ENCODE results near the gene AHNAK2.
"Not testable (repeated sequence)": the region's sequence is repeated elsewhere in the genome, so short reads cannot be mapped to it uniquely, and the experiment has no call there.

The AHNAK2 gene

DNA sequence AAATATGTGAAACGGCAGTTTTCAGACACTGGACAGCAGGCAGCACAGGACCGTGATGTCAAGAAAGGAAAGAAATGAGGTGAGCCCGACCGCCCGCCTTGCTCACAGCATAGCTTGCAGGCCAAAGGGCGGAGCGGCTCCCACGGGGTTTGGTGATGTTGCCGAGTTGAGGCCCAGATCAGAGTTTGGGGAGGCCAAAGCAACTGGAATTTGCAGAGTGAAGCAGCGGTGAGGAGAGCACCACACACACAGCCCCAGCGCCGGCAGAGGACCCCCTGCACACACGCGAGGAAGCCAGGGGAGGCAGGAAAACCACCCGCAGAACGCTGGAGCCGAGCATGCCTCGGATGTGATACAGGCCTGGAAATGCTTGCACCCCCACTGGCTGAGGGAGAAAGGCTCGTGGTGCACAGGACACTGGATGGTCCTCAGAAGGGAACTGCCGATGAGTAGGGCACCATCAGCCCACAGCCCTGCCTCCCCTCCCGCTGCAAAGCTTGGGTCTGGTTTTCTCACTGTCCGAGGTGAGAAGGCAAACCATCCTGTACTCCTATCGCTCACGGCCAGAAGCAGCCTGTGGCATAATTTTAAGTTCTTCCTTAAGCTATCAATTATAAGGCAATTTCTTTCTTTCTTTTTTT lies 79.2 kb downstream of the AHNAK2 start:
- Mint-ChIP-seq H3K4me3 (no peak overlapping the region), H3K4me1 (peaks cover 0 to 7% of the 10 kb centered on the region in 2 donors), H3K27me3 (peaks cover 2 to 16% of the 10 kb centered on the region in 2 donors), H3K27ac (no peak overlapping the region), H3K36me3 (no peaks in the 10 kb centered on the region), H3K9me3 (no peaks in the 10 kb centered on the region)
- ATAC-seq (replicated peaks) (no peak), DNase-seq (no peak)

DNA sequence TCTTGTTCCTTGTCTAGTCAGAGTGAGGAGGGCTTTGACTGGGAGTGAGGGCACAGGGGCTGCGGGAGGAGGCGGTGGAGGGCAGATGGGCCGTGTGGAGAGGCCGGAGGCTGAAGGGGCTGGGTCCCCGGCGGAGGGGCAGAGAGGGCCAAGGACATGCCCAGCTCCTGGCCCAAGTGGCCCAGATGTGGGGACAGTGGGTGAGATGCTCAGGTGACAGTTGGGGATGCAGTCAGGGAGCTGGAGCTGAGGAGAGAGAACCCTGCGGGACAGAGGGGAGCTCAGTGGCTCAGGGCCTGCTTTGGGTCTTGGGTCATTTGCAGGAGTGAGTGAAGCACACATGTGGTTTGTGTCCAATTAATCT lies 80.0 kb downstream of the AHNAK2 start:
- DNase-seq (no peak), ATAC-seq (replicated peaks) (no peak)
- Mint-ChIP-seq H3K4me3 (no peak overlapping the region), H3K9me3 (no peaks in the 10 kb centered on the region), H3K27ac (no peak overlapping the region), H3K27me3 (peaks cover 0 to 7% of the 10 kb centered on the region in 2 donors), H3K4me1 (peaks cover 0 to 6% of the 10 kb centered on the region in 2 donors), H3K36me3 (no peaks in the 10 kb centered on the region)

DNA sequence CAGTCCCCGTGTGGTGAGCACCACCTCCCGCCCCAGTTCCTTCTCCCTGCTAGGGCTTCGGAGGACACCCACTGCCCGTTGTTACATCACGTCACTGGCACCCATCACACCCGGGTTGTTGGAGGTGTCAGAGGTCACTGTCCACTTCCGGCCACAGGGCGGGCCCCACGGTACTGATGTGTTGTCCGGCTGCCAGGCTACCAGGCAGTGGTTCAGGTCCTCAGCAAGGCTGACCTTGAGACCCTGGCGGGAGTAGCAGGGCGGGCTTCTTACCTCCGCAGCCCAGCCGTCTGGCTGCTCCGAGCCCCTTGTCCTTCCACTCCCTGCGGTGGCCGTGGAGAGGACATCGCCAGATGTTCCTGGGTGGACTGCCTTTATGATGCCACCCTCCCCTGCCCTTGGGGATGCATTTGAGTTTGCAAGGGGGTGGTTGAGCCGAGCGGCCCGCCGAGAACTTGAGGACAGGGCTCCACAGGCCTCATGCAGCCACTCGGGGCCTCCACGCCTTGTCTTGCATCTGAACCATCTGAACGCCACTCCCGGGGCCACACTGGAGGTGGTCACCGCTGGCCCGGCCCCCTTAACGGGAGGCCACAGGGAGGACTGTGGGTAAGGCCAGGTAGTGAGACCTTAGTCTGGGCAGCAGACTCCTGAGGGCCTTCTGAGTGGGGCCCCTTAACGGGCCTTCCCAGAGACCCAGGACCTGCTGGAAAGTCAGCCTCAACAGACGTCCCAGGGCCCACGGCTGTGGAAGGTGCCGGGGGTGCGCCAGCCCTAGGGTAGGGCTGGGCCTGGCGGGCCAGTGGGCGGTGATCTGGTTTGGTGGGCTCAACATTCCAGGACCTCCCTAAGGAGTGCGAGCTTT lies 80.6 kb downstream of the AHNAK2 start:
- Mint-ChIP-seq H3K27me3 (peaks cover 0 to 6% of the 10 kb centered on the region in 2 donors), H3K4me1 (peaks cover 0 to 6% of the 10 kb centered on the region in 2 donors), H3K4me3 (no peak overlapping the region), H3K27ac (no peak overlapping the region), H3K9me3 (no peaks in the 10 kb centered on the region), H3K36me3 (no peaks in the 10 kb centered on the region)
- DNase-seq (no peak), ATAC-seq (replicated peaks) (no peak)

DNA sequence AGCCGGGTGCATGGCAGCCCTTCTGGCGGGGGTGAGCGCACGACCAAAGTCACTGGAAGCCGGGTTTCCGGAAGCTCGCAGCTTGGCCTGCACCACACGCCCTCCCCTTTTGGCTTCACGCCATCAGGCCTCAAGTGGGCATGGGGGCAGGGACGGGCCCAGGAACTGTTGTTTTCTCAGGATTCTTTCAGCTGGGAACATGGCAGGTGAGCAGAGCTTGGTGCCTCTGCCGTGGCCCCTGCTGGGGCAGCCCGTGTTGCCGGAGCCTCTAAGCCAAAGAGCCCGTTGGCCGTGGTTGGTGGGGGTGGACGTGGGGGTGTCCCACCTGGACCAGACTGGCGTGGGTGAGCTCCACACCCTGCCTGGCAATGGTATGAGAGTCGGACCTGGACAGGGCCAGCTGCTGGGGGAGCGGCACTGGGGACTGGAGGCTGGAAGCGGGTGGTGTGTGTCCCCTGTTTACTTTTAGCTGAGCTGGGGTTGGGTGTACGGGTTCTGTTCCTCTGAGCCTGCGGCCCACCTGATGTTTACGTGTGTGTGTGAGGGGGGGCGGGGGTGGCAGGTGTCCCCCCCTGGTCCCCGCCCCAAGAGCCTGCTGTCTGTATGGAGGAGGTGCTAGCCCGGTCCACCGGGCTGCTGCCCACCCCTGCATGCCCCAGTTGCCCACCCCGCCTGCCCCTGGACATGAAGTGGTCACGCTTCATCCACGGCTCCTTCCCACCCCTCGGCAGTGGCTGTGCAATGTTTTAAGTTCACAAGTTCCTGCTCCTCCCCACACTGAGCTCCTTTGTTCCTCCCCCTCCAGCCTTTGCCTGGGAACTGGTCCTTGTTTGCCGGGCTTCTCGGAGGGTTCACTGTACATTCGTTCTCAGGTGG lies 82.2 kb downstream of the AHNAK2 start:
- ATAC-seq (replicated peaks) (no peak), DNase-seq (no peak)
- Mint-ChIP-seq H3K27ac (no peak overlapping the region), H3K9me3 (no peaks in the 10 kb centered on the region), H3K4me1 (peaks cover 0 to 6% of the 10 kb centered on the region in 2 donors), H3K4me3 (no peak overlapping the region), H3K27me3 (peaks cover 5 to 13% of the 10 kb centered on the region in 2 donors), H3K36me3 (no peaks in the 10 kb centered on the region)

DNA sequence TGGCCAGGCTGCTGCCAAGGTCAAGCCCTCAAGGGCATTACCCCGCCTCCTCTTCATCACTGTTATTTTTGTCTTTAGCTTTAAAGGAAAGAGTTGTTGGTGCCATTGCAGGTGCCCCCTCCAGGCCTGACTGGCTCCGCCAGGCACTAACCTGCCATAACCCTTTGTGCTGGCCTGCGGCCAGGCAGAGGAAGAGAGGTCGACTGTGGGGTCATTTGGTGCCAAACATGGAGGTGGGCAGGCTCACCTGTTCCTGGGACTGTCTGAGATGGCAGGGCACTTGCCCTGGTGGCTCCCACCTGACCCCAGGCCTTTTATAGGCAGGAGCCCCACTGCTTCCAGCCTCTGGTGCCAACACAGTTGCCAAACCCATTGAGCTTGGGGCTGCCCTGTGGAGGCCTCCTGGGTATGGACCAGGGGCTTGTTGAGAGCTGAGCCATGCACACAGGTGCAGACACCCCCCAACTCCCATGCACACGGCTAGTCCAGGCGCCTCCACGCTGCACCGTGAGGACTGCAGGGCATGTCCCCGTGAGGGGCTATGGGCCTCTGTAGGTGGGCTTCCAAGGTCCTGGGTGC lies 82.9 kb downstream of the AHNAK2 start:
- Mint-ChIP-seq H3K36me3 (no peaks in the 10 kb centered on the region), H3K4me3 (no peak overlapping the region), H3K4me1 (peaks cover 0 to 6% of the 10 kb centered on the region in 2 donors), H3K9me3 (no peaks in the 10 kb centered on the region), H3K27me3 (peaks cover 5 to 13% of the 10 kb centered on the region in 2 donors), H3K27ac (no peak overlapping the region)
- DNase-seq (no peak), ATAC-seq (replicated peaks) (no peak)

DNA sequence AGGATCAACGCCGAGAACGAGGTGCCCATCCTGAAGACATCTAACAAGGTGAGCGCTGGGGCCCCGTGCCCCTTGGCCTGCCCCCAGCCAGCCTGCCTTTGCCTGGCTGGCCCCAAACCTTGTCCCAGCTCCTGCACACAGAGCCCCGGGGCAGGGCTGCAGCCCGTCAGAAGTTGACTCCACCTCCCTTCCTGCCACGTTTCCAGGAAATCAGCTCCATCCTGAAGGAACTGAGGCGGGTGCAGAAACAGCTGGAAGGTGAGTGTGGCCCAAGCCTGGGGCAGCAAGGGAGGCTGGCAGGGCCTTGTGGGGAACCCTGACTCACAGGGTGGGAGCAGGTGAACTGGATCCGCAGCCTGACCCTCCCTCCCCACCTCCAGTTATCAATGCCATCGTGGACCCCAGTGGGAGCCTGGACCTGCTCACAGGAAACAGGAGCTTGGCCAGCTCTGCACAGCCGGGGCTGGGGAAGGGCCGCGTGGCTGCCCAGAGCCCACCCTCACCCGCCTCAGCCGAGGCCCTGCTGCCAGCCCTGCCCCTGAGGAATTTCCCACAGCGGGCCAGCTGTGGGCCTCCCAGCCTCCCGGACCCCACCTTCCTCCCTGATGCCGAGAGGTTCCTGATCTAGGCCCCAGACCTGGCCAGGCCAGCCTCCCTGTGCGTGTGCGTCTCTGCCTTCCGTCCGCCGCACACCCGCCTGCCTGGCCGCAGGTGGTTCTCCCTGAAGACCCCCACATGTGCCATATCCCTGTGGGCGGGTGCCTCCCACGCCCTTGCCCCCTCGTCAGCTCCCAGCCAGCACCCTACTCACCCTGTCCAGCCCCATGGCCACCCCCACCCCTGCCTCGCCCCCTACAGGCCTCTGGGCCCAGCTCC lies 83.6 kb downstream of the AHNAK2 start:
- no peak for ATAC-seq (replicated peaks)
- Mint-ChIP-seq H3K27me3 (peaks cover 7 to 15% of the 10 kb centered on the region in 2 donors), H3K27ac (no peak overlapping the region)

DNA sequence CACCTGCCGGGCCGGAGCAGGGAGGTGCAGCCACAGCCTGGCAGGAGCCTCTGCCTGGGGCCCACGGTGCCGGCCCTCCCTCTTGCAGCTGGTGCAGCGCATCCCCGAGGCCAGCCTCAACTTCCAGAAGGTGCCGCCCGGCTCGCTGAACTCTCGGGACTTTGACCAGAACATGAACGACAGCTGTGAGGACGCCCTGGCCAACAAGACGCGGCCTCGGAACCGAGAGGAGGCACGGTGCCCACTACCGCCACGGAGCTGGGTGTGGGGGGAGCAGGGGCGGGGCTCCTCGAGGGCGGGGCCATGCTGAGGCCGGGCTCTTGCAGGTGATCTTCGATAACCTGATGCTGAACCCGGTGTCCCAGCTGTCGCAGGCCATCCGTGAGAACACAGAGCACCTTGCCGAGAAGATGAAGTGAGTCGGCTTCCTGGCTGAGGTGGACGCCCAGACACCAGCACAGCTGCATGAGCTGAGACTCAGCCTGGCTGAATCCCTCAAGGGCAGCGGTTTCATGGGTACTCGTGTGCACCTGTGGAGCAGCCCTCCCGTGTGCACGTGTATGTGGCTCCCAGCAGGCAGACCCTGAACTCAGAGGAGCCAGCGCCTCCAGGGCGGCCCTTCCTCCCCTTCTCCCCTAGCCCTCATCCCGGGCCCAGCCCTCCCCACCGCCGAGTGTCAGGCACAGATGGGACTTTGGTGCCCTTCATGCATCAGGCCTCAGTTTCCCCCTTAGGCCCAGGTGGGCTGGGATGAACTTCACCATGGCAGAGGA lies 84.6 kb downstream of the AHNAK2 start:
- Mint-ChIP-seq H3K4me1 (peaks cover 0 to 6% of the 10 kb centered on the region in 2 donors), H3K27ac (no peak overlapping the region), H3K27me3 (peaks cover 8 to 18% of the 10 kb centered on the region in 2 donors), H3K9me3 (peaks cover 3 to 4% of the 10 kb centered on the region in 2 donors), H3K4me3 (no peak overlapping the region), H3K36me3 (peaks cover 0 to 2% of the 10 kb centered on the region in 2 donors)
- ATAC-seq (replicated peaks) = no peak
- DNase-seq = no peak

More for the DNA sequence above, 83.6 kb downstream of the AHNAK2 start:
- H3K9me3 Mint-ChIP-seq = peaks cover 1 to 2% of the 10 kb centered on the region in 2 donors
- DNase-seq = no peak
- H3K4me3 Mint-ChIP-seq = no peak overlapping the region
- H3K4me1 Mint-ChIP-seq = peaks cover 0 to 6% of the 10 kb centered on the region in 2 donors
- H3K36me3 Mint-ChIP-seq = peaks cover 0 to 1% of the 10 kb centered on the region in 2 donors

DNA sequence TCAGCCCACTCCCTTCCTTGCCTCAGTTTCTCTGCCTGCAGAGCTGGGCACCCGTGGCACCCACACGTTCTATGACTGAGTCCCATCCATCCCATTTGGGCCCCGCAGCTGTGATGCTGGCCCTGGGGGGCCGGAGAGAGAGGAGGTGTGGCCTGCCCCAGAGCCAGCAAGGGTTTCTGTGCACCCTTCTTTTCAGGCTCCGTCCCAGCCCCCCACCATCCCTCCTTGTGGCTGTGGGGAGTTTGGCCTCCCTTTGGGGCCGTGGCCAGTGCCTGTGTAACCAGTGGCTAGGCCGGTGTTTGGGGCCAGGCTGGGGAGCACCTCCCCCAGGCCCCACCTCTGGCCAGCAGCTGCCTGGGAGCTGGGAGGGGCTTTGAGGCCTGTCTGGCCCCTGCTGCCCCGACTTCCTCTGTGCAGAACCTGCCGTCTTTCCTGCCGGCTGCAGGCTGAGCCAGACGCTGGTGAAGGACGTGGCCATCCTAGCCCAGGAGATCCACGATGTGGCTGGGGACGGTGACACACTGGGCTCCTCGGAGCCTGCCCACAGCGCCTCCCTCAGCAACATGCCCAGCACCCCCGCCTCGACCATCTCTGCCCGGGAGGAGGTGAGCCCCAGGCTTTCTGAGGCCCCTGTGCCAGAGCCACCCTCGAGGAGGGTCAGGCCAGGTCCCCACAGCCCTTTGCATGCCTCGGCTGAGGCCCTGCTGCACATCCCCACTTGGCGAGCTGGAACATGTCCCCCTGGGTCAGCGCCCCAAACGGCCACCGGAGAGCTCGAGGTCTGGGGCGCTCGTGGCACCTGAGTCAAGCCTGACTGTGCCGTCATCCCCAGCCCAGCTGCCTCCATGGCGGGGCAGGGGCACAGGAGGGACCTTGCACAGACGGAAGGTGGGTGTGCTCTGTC lies 85.4 kb downstream of the AHNAK2 start:
- H3K9me3 Mint-ChIP-seq = peaks cover 3 to 4% of the 10 kb centered on the region in 2 donors
- peaks cover 8 to 18% of the 10 kb centered on the region in 2 donors for H3K27me3 Mint-ChIP-seq
- ATAC-seq (replicated peaks) (no peak), DNase-seq (no peak)
- no peak overlapping the region for H3K4me3 Mint-ChIP-seq
- H3K4me1 Mint-ChIP-seq = peaks cover 0 to 6% of the 10 kb centered on the region in 2 donors
- peaks cover 0 to 2% of the 10 kb centered on the region in 2 donors for H3K36me3 Mint-ChIP-seq
- no peak overlapping the region for H3K27ac Mint-ChIP-seq

DNA sequence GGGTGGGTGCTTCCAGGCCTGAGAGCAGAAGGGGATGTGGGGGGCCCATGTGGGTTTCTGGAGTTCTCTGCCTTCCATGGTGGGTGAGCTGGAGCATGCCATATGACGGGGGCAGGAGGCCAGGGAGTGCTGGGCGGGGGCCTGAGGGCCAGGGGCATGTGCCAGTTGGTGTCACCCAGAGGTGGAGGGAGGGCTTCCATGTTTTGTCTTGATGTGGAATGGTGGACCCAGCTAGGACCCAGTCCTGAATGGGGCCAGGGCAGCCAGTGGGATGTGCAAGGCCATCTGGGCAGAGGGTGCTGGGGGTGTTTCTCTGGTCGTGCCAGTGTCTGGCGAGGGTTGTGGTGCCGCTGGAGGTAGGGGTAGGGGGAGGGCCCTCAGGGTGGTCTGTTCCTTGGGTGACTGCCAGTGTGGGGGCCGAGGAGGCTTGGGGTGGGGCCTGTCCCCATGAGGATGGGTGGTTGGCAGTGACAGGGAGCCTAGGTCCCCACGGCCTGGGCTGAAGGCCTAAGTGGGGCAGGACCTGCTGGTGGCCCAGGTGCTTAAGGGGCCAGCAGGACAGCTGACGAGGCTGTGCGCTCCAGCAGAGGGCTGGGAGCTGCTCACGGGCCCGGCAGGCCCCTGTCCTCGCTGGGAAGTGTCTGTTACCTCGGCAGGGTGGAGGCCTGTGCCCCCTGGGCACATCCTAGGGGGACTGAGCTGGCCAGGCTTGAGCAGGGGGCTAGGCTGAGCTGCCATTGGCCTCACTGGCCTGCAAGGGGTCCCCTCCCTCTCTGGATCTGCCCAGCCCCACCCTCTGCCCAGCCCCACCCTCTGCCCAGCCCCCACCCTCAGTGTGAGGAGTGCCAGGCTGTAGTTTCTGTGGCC lies 86.3 kb downstream of the AHNAK2 start:
- no peak for DNase-seq
- peaks cover 0 to 2% of the 10 kb centered on the region in 2 donors for H3K36me3 Mint-ChIP-seq

DNA sequence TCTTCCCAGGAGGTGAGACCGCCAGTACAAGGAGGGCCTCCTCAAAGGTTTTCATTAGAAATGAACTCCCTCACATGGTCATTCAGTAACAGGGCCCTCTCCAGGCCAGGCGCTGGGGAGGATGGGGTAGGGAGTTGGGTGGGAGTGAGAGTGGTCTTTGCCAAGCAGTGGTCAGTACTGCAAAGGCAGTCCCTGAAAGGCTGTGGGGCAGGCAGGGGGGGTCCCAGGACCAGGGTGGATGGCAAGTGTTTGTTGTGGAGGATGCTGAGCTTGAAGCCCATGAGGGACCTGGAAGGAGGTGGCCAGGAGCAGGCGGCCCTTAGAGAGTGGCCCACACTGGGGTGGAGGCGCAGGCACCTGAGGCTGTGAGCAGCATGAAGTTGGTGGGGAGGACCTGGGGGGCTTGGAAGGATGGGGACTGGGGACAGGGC lies 87.0 kb downstream of the AHNAK2 start:
- H3K36me3 Mint-ChIP-seq = peaks cover 0 to 2% of the 10 kb centered on the region in 2 donors
- no peak for DNase-seq
- H3K4me3 Mint-ChIP-seq = no peak overlapping the region
- H3K27me3 Mint-ChIP-seq = peaks cover 8 to 18% of the 10 kb centered on the region in 2 donors
- no peak for ATAC-seq (replicated peaks)
- H3K4me1 Mint-ChIP-seq = no peaks in the 10 kb centered on the region
- H3K27ac Mint-ChIP-seq = no peak overlapping the region
- peaks cover 3 to 4% of the 10 kb centered on the region in 2 donors for H3K9me3 Mint-ChIP-seq

More for the DNA sequence above, 86.3 kb downstream of the AHNAK2 start:
- Mint-ChIP-seq H3K9me3 (peaks cover 3 to 4% of the 10 kb centered on the region in 2 donors), H3K27ac (no peak overlapping the region), H3K4me3 (no peak overlapping the region), H3K4me1 (peaks cover 0 to 6% of the 10 kb centered on the region in 2 donors), H3K27me3 (peaks cover 8 to 18% of the 10 kb centered on the region in 2 donors)
- ATAC-seq (replicated peaks) = no peak

DNA sequence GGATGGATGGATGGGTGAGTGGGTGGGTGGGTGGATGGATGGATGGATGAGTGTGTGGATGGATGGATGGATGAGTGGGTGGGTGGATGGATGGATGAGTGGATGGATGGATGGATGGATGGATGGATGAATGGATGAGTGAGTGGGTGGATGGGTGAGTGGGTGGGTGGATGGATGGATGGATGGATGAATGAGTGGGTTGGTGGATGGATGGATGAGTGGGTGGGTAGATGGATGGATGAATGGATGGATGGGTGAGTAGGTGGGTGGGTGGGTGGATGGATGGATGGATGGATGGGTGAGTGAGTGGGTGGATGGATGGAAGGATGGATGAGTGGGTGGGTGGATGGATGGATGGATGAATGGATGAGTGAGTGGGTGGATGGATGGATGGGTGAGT lies 87.9 kb downstream of the AHNAK2 start:
- not testable (repeated sequence) for ATAC-seq (replicated peaks); H3K36me3 Mint-ChIP-seq; H3K9me3 Mint-ChIP-seq; DNase-seq; H3K4me3 Mint-ChIP-seq; H3K4me1 Mint-ChIP-seq; H3K27ac Mint-ChIP-seq
- H3K27me3 Mint-ChIP-seq = peaks cover 8 to 17% of the 10 kb centered on the region in 2 donors

Data from stimulated activated naive B cell treated with anti-CD40 and anti-IgM and Interleukin-4, amounts not matched to agents 10 μg/mL and 1 μg/mL and 100 μg/mL, for 72 hours (primary cell).